Choroid plexus epithelial cell (primary cell): Measurements from ENCODE around the gene TXNRD3.

ENCODE experiments used
- DNase-seq: peaks from one replicate; pipeline ENCODE4 v3.0.0-alpha.2; 2010; ENCODE audit warnings: low read depth
- H3K4me3 ChIP-seq: 2 replicates; pipeline ENCODE4 v1.5.1; 2011; ENCODE audit warnings: low read depth, mild to moderate bottlenecking, control low read depth, low read length, moderate library complexity
- CTCF ChIP-seq: conservative IDR thresholded peaks from 2 replicates; pipeline ENCODE4 v1.5.1; 2011; ENCODE audit warnings: low read depth, mild to moderate bottlenecking, control low read depth, inconsistent platforms, low read length, moderate library complexity

The TXNRD3 gene

GRCh38 chr3:126582311-126582710 lies 72.6 kb downstream of the TXNRD3 start:
- DNase-seq: no peak
- TF ChIP-seq CTCF: no peak
- no peak overlapping the region for H3K4me3 ChIP-seq

GRCh38 chr3:126581569-126581968 lies 73.4 kb downstream of the TXNRD3 start:
- no peak overlapping the region for H3K4me3 ChIP-seq
- DNase-seq: no peak
- TF ChIP-seq CTCF: no peak

GRCh38 chr3:126580746-126581145 lies 74.2 kb downstream of the TXNRD3 start:
- H3K4me3 ChIP-seq: no peak overlapping the region
- no peak for TF ChIP-seq CTCF
- DNase-seq: no peak

- DNase-seq: no peak
- H3K4me3 ChIP-seq: no peak overlapping the region
- no peak for TF ChIP-seq CTCF
Observed at GRCh38 chr3:126578702-126579101, 76.2 kb downstream of the TXNRD3 start.

- H3K4me3 ChIP-seq: no peak overlapping the region
- TF ChIP-seq CTCF: no peak
- DNase-seq: no peak
Observed at GRCh38 chr3:126577261-126577660, 77.7 kb downstream of the TXNRD3 start.

GRCh38 chr3:126573492-126574117 lies 81.3 kb downstream of the TXNRD3 start:
- TF ChIP-seq CTCF: no peak
- no peak overlapping the region for H3K4me3 ChIP-seq
- DNase-seq: no peak

GRCh38 chr3:126571078-126571477 lies 83.8 kb downstream of the TXNRD3 start:
- no peak for DNase-seq
- H3K4me3 ChIP-seq: no peak overlapping the region
- TF ChIP-seq CTCF: no peak
